ENCODE results near the gene ZSWIM1.

DNA sequence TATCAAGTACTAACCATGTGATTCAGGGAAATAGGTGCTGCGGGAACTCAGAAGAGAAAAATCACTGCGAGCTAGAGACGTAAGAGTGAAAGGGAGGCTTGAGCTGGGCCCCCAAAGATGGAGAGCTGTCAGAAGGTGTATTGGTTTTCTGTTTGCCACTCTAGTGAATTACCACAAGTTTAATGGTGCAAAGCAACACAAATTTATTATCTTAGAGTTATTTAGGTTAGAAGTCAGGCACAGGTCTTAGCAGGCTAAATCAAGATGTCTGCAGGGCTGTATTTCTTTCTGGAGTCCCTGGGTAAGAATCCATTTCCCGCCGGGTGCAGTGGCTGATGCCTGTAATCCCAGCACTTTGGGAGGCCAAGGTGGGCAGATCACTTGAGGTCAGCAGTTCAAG, 21.1 kb upstream of the ZSWIM1 start:
- TF ChIP-seq, protein P1, sequence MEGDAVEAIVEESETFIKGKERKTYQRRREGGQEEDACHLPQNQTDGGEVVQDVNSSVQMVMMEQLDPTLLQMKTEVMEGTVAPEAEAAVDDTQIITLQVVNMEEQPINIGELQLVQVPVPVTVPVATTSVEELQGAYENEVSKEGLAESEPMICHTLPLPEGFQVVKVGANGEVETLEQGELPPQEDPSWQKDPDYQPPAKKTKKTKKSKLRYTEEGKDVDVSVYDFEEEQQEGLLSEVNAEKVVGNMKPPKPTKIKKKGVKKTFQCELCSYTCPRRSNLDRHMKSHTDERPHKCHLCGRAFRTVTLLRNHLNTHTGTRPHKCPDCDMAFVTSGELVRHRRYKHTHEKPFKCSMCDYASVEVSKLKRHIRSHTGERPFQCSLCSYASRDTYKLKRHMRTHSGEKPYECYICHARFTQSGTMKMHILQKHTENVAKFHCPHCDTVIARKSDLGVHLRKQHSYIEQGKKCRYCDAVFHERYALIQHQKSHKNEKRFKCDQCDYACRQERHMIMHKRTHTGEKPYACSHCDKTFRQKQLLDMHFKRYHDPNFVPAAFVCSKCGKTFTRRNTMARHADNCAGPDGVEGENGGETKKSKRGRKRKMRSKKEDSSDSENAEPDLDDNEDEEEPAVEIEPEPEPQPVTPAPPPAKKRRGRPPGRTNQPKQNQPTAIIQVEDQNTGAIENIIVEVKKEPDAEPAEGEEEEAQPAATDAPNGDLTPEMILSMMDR (IDR thresholded peaks at IDR 0.05): no peak
- TF ChIP-seq EZH2phosphoT487 (IDR thresholded peaks at IDR 0.05) (no peak), EZH2 (IDR thresholded peaks at IDR 0.05) (no peak)
